Neural crest cell (in vitro differentiated cells): ENCODE results near the gene HSPH1. TPM values are rescaled to one million over a fixed set of nuclear protein-coding genes. Genes with fewer than 3 reads are reported as not detected.

Source experiments
- DNase-seq: peaks from one replicate; pipeline ENCODE4 v3.0.0; 2021; ENCODE audit warnings: low read depth, mixed read lengths, low spot score
- H3K27ac Mint-ChIP-seq: one replicate; pipeline ENCODE4 v1.8.0; 2021; ENCODE audit warnings: mild to moderate bottlenecking, mixed read lengths; ENCODE audit not compliant: unreplicated experiment
- H3K27me3 Mint-ChIP-seq: 2 replicates; pipeline ENCODE4 v1.8.0; 2021; ENCODE audit warnings: low read depth, mild to moderate bottlenecking, mixed read lengths
- H3K36me3 Mint-ChIP-seq: 2 replicates; pipeline ENCODE4 v1.8.0; 2021; ENCODE audit warnings: low read depth, mild to moderate bottlenecking, mixed read lengths
- H3K4me1 Mint-ChIP-seq: 2 replicates; pipeline ENCODE4 v1.8.0; 2021; ENCODE audit warnings: mixed read lengths
- H3K4me3 Mint-ChIP-seq: one replicate; pipeline ENCODE4 v1.8.0; 2021; ENCODE audit warnings: mild to moderate bottlenecking, mixed read lengths
- H3K9me3 Mint-ChIP-seq: 2 replicates; pipeline ENCODE4 v1.8.0; 2021; ENCODE audit warnings: mixed read lengths
- CTCF ChIP-seq: fragments of 200-600 bp; sonication (generic); conservative IDR thresholded peaks from 2 replicates; pipeline ENCODE4 v1.5.0; 2021; ENCODE audit warnings: antibody characterized with exemption, mild to moderate bottlenecking
- total RNA-seq: library from RNA; stranded (reverse); gene quantifications from 2 replicates; pipeline ENCODE4 v1.2.1, GENCODE V29; 2021

HSPH1 gene
- total RNA-seq, 1 donor from 2014 or later: 146 TPM

GRCh38 chr13:31168166-31168565 lies 6.5 kb upstream of the HSPH1 start:
- no peak for DNase-seq
- no peaks in the 10 kb centered on the region for H3K27me3 Mint-ChIP-seq
- H3K9me3 Mint-ChIP-seq: no peaks in the 10 kb centered on the region

GRCh38 chr13:31167490-31167889 lies 5.8 kb upstream of the HSPH1 start:
- Mint-ChIP-seq H3K36me3 (no peaks in the 10 kb centered on the region), H3K27ac (no peak overlapping the region), H3K4me1 (peaks cover 22% of the 10 kb centered on the region), H3K4me3 (no peak overlapping the region), H3K27me3 (no peaks in the 10 kb centered on the region), H3K9me3 (no peaks in the 10 kb centered on the region)
- DNase-seq: no peak
- no peak for TF ChIP-seq CTCF

More at GRCh38 chr13:31168166-31168565, 6.5 kb upstream of the HSPH1 start:
- TF ChIP-seq CTCF: no peak
- Mint-ChIP-seq H3K36me3 (no peaks in the 10 kb centered on the region), H3K4me1 (peaks cover 16% of the 10 kb centered on the region), H3K4me3 (no peak overlapping the region), H3K27ac (no peak overlapping the region)

- no peak overlapping the region for H3K4me3 Mint-ChIP-seq
Measured at GRCh38 chr13:31166591-31166990, 4.9 kb upstream of the HSPH1 start.

GRCh38 chr13:31162151-31163008 lies 676 bp upstream of the HSPH1 start:
- Mint-ChIP-seq H3K9me3 (no peaks in the 10 kb centered on the region), H3K4me3 (peak overlapping the region; percentile 96), H3K4me1 (peaks cover 35% of the 10 kb centered on the region), H3K27me3 (no peaks in the 10 kb centered on the region), H3K36me3 (no peaks in the 10 kb centered on the region), H3K27ac (peak overlapping the region; percentile 99)
- peak; percentile 90 for DNase-seq
- no peak for TF ChIP-seq CTCF

More at GRCh38 chr13:31166591-31166990, 4.9 kb upstream of the HSPH1 start:
- Mint-ChIP-seq H3K9me3 (no peaks in the 10 kb centered on the region), H3K27ac (no peak overlapping the region), H3K27me3 (no peaks in the 10 kb centered on the region), H3K4me1 (peaks cover 25% of the 10 kb centered on the region), H3K36me3 (no peaks in the 10 kb centered on the region)
- no peak for DNase-seq
- TF ChIP-seq CTCF: no peak

GRCh38 chr13:31160857-31161556 lies 697 bp downstream of the HSPH1 start:
- peak overlapping the region; percentile 96 for H3K4me3 Mint-ChIP-seq
- no peak for TF ChIP-seq CTCF

More at GRCh38 chr13:31160857-31161556, 697 bp downstream of the HSPH1 start:
- Mint-ChIP-seq H3K27ac (peak overlapping the region; percentile 99), H3K4me1 (peaks cover 35% of the 10 kb centered on the region), H3K27me3 (no peaks in the 10 kb centered on the region), H3K9me3 (no peaks in the 10 kb centered on the region), H3K36me3 (no peaks in the 10 kb centered on the region)
- DNase-seq: peak; percentile 42
